Measurements from ENCODE around the gene DNAH10. TPM values are rescaled to one million over a fixed set of nuclear protein-coding genes. Genes with fewer than 3 reads are reported as not detected.

Gene DNAH10
- total RNA-seq, 4 donors from 2014 or later, result 0.18 to 0.65 TPM; not detected in 2

DNA sequence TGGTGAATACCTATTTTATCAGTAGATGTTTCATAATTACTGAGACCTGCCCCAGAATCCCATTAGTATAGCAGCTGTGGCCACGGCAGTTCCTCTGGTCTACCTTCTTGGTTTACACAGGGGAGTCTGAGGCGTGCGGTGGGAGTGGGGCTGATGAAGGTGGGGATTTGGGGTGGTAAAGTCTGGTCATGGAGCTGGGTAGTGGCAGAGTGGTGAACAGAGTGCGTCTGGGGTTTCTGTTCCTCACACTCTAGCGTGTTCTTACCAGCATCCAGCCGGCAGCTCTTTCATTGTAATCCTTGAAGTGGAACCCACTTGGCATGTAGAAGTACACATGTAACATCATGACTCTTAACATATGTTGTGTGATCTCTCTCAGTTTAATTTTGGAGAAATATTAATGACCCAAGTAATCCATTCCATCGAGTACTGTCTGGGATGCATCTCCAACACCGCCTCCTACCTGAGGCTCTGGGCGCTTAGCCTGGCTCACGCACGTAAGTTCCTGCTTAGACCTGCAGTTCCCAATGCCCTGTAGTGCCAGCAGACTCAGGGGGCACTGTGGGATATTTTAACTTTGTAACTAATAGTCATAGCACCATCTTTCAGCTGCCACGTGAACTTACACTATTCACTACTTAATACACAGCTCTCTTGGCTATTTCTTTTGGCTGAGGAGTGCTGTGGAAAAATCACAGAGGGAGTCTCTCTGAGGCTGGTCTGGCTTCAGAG lies 7.9 kb upstream of the DNAH10 start:
- Histone ChIP-seq H3K27ac (no peak overlapping the region), H3K27me3 (no peaks in the 10 kb centered on the region), H3K9me3 (no peaks in the 10 kb centered on the region), H3K4me1 (no peaks in the 10 kb centered on the region), H3K4me3 (no peak overlapping the region), H3K36me3 (peaks cover 0 to 71% of the 10 kb centered on the region in 2 donors)
- intact Hi-C loops (cut with DNase I; ENCODE audit: low total_unique reads), result no loop called here
- TF ChIP-seq, protein P1, sequence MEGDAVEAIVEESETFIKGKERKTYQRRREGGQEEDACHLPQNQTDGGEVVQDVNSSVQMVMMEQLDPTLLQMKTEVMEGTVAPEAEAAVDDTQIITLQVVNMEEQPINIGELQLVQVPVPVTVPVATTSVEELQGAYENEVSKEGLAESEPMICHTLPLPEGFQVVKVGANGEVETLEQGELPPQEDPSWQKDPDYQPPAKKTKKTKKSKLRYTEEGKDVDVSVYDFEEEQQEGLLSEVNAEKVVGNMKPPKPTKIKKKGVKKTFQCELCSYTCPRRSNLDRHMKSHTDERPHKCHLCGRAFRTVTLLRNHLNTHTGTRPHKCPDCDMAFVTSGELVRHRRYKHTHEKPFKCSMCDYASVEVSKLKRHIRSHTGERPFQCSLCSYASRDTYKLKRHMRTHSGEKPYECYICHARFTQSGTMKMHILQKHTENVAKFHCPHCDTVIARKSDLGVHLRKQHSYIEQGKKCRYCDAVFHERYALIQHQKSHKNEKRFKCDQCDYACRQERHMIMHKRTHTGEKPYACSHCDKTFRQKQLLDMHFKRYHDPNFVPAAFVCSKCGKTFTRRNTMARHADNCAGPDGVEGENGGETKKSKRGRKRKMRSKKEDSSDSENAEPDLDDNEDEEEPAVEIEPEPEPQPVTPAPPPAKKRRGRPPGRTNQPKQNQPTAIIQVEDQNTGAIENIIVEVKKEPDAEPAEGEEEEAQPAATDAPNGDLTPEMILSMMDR (IDR thresholded peaks at IDR 0.05 in 4 of 5, conservative IDR thresholded peaks at IDR 0.05 in 1 of 5), result no peak
- no peak for TF ChIP-seq POLR2A (IDR thresholded peaks at IDR 0.05)
- in situ Hi-C loops (cut with MboI; ENCODE audit: low sequenced_read_pairs in 4 of 4), result no loop called here
- DNase-seq (no peak), ATAC-seq (no peak)

DNA sequence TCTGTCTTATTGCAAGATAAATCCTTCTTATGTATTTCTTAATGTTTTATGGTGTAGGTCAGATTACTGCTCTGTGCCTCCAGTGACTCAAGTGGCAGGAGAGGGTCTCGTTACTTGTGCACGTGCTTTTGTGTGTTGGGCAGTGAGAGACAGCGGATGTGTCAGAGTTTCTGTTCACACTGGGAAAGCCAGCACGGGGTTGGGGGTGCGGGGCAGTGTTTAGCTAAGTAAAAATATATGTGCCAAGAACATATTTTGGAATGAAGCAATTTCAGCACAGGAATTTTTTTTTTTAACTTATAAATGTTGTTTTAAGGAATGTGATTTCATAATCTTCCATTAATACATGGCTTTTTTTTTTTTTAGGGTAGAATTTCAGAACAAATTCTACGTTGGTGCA lies 4.5 kb upstream of the DNAH10 start:
- intact Hi-C loops (cut with DNase I; ENCODE audit: low total_unique reads), result no loop called here
- Histone ChIP-seq H3K27me3 (peaks cover 4 to 17% (median 11%) of the 10 kb centered on the region in 3 donors), H3K4me1 (no peaks in the 10 kb centered on the region), H3K4me3 (no peak overlapping the region), H3K27ac (no peak overlapping the region), H3K9me3 (no peaks in the 10 kb centered on the region), H3K36me3 (peaks cover 0 to 46% of the 10 kb centered on the region in 2 donors)
- in situ Hi-C loops (cut with MboI; ENCODE audit: low sequenced_read_pairs in 4 of 4), result no loop called here
- ATAC-seq (no peak), DNase-seq (no peak)
- no peak for TF ChIP-seq POLR2A (IDR thresholded peaks at IDR 0.05)
- TF ChIP-seq, protein P1 (IDR thresholded peaks at IDR 0.05 in 4 of 5, conservative IDR thresholded peaks at IDR 0.05 in 1 of 5), result no peak

DNA sequence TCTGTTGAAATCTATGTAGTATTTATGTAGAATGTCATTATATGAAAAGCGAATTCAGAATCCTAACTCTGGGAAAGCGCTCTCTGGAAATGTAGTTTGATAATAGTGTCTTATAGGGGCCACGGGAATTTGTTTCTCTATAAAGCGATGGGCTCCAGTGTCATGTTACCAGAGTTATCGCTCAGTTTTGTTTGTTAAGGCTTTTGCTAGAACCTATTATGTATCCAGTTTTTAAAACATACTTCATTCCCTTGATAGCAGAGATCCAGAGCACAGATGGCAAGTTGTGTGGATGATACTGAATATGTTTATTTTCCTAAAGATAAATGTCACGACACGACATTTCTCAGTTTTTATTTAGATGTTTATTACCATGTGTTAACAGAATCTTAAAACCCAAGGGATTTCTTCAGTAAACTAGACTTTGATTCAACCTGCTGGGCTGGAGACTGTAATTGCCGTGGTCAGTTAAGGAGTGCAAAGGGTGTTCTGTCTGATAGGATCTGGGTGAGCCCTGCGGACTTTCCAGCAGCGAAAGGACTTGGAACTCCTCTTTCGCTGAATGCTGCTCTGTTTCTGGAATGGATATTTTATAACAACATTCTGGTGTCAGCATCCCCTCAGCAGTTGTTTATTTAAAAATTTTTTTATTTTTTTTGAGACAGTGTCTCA lies 1.7 kb upstream of the DNAH10 start:
- intact Hi-C loops (cut with DNase I; ENCODE audit: low total_unique reads) (no loop called here), in situ Hi-C loops (cut with MboI; ENCODE audit: low sequenced_read_pairs in 4 of 4) (no loop called here)
- peaks cover 0 to 19% of the 10 kb centered on the region in 2 donors for H3K36me3 ChIP-seq

DNA sequence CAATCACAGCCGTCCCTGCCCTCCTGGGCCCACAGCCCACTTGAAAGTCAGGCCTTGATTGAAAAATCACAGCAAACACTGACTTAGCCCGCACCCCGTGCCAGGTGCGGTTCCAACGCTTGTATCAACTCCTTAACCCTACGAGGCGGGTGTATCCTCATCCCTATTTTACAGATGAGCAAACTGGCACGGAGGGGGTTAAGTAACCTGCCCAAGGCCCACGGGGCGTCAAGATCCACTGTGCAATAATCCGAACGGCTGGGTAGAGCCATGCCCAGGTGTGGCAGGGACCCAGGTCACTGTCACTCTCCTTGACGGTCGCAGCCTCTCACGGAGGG lies 583 bp downstream of the DNAH10 start:
- H3K36me3 ChIP-seq, result peaks cover 0 to 5% of the 10 kb centered on the region in 2 donors
- DNase-seq (no peak), ATAC-seq (no peak)
- H3K4me3 ChIP-seq, result no peak overlapping the region
- in situ Hi-C loops (cut with MboI; ENCODE audit: low sequenced_read_pairs in 4 of 4) (no loop called here), intact Hi-C loops (cut with DNase I; ENCODE audit: low total_unique reads) (no loop called here)
- TF ChIP-seq, protein P1 (IDR thresholded peaks at IDR 0.05 in 4 of 5, conservative IDR thresholded peaks at IDR 0.05 in 1 of 5), result no peak
- no peak for TF ChIP-seq POLR2A (IDR thresholded peaks at IDR 0.05)
- H3K9me3 ChIP-seq, result no peaks in the 10 kb centered on the region
- no peak overlapping the region for H3K27ac ChIP-seq
- peaks cover 11 to 24% (median 14%) of the 10 kb centered on the region in 3 donors for H3K27me3 ChIP-seq
- H3K4me1 ChIP-seq, result no peaks in the 10 kb centered on the region

More for the DNA sequence above, 1.7 kb upstream of the DNAH10 start:
- no peaks in the 10 kb centered on the region for H3K4me1 ChIP-seq
- H3K9me3 ChIP-seq, result no peaks in the 10 kb centered on the region
- ATAC-seq, result no peak
- no peak for TF ChIP-seq POLR2A (IDR thresholded peaks at IDR 0.05)
- TF ChIP-seq, protein P1 (IDR thresholded peaks at IDR 0.05 in 4 of 5, conservative IDR thresholded peaks at IDR 0.05 in 1 of 5), result no peak
- peaks cover 11 to 24% (median 14%) of the 10 kb centered on the region in 3 donors for H3K27me3 ChIP-seq
- DNase-seq, result no peak
- H3K27ac ChIP-seq, result no peak overlapping the region
- H3K4me3 ChIP-seq, result no peak overlapping the region
